Measurements from ENCODE around the gene CDH13. TPM values are rescaled to one million over a fixed set of nuclear protein-coding genes. Genes with fewer than 3 reads are reported as not detected.

Gene CDH13
- total and polyA plus RNA-seq, 9 of the 15 experiments (the other 6 are each of a cell fraction or from before 2014, with no cell fraction given), result 0.03 TPM; not detected in 8

DNA sequence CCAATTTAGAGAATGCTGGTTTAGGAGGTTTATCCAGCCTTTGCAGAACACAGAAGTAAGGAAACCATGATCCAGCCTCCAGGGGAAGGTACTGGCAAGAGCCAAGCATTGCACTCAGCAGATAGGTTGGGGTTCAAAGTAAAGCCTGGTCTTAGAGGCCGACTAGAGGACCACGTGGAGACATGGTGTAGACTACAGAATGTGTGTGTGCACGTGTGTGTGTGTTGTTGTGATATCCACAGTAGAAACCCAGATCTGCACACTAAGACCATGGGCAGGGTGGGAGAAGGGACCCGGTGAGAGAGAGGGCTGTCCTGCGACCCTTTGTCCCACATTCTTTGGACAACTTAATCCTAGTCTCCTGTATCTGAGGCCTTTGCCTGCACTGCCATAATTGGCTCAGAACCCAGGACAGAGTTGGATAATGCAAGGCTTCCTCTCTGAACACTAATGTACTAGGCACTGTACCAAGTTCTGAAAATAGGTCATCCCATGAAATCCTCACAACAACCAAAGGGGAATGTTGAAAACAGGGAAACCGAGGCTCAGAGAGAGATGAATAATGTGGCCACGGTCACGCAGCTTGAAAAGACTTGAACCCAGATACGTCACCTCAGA lies 855.9 kb downstream of the CDH13 start:
- in situ Hi-C loops (cut with MboI), result no loop called here
- WGBS (ENCODE audit: insufficient coverage, low coverage, missing lambda C conversion rate), result under 1% methylated on average over 9 of the region's 9 CpGs
- no peak for ATAC-seq

More for the DNA sequence above, 855.9 kb downstream of the CDH13 start:
- TF ChIP-seq ZNF347 (CRISPR knock-in tag; IDR thresholded peaks at IDR 0.05; ENCODE audit: low read depth) (no peak), SMARCA4 (IDR thresholded peaks at IDR 0.05) (no peak), TAF7 (tag; IDR thresholded peaks at IDR 0.05) (no peak), ZSCAN29 (IDR thresholded peaks at IDR 0.05) (no peak), BMI1 (IDR thresholded peaks at IDR 0.05; ENCODE audit: low read length) (no peak), TRIM24 (IDR thresholded peaks at IDR 0.05) (no peak), ZNF134 (CRISPR knock-in tag; conservative IDR thresholded peaks at IDR 0.05) (no peak), ZNF444 (CRISPR knock-in tag; IDR thresholded peaks at IDR 0.05) (no peak), ZNF445 (CRISPR knock-in tag; IDR thresholded peaks at IDR 0.05; ENCODE audit: low read depth) (no peak), ETV1 (tag; conservative IDR thresholded peaks at IDR 0.05; ENCODE audit: low read depth) (no peak), NELFE (IDR thresholded peaks at IDR 0.05; ENCODE audit: insufficient read depth, insufficient read length) (no peak), RBBP5 (IDR thresholded peaks at IDR 0.05; ENCODE audit: borderline replicate concordance, insufficient read depth, low read length, poor library complexity, severe bottlenecking) (no peak)
- TF ChIP-seq, protein P1, sequence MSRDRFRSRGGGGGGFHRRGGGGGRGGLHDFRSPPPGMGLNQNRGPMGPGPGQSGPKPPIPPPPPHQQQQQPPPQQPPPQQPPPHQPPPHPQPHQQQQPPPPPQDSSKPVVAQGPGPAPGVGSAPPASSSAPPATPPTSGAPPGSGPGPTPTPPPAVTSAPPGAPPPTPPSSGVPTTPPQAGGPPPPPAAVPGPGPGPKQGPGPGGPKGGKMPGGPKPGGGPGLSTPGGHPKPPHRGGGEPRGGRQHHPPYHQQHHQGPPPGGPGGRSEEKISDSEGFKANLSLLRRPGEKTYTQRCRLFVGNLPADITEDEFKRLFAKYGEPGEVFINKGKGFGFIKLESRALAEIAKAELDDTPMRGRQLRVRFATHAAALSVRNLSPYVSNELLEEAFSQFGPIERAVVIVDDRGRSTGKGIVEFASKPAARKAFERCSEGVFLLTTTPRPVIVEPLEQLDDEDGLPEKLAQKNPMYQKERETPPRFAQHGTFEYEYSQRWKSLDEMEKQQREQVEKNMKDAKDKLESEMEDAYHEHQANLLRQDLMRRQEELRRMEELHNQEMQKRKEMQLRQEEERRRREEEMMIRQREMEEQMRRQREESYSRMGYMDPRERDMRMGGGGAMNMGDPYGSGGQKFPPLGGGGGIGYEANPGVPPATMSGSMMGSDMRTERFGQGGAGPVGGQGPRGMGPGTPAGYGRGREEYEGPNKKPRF (IDR thresholded peaks at IDR 0.05; ENCODE audit: low read depth, low read length), result no peak
- TF ChIP-seq, protein P2, sequence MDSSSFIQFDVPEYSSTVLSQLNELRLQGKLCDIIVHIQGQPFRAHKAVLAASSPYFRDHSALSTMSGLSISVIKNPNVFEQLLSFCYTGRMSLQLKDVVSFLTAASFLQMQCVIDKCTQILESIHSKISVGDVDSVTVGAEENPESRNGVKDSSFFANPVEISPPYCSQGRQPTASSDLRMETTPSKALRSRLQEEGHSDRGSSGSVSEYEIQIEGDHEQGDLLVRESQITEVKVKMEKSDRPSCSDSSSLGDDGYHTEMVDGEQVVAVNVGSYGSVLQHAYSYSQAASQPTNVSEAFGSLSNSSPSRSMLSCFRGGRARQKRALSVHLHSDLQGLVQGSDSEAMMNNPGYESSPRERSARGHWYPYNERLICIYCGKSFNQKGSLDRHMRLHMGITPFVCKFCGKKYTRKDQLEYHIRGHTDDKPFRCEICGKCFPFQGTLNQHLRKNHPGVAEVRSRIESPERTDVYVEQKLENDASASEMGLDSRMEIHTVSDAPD (CRISPR knock-in tag; IDR thresholded peaks at IDR 0.05), result no peak
- TF ChIP-seq, protein P3, sequence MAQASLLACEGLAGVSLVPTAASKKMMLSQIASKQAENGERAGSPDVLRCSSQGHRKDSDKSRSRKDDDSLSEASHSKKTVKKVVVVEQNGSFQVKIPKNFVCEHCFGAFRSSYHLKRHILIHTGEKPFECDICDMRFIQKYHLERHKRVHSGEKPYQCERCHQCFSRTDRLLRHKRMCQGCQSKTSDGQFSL (CRISPR knock-in tag; IDR thresholded peaks at IDR 0.05), result no peak
- TF ChIP-seq, protein P3 (tag; IDR thresholded peaks at IDR 0.05), result no peak
- ChIA-PET CTCF (ENCODE audit: low intra/inter-chr PET ratio) (no interaction called here), POLR2A (no interaction called here)
- Histone ChIP-seq H3K4me2 (ENCODE audit: insufficient read depth, low read length) (no peak overlapping the region), H3K4me1 (replicated peaks in 1 of 2; ENCODE audit: control insufficient read depth in 2 of 2, insufficient read depth in 2 of 2, low read length in 2 of 2) (no peaks in the 10 kb centered on the region), H3K79me2 (ENCODE audit: control insufficient read depth, insufficient read depth, low read length) (no peaks in the 10 kb centered on the region), H3K4me3 (no peak overlapping the region), H3K36me3 (ENCODE audit: control insufficient read depth, insufficient read depth, low read length) (no peaks in the 10 kb centered on the region), H3K9me1 (ENCODE audit: control insufficient read depth, insufficient read depth, low read length) (no peaks in the 10 kb centered on the region), H4K20me1 (replicated peaks; ENCODE audit: control insufficient read depth, insufficient read depth, low read length) (no peaks in the 10 kb centered on the region; the same call in 1 of the 2 replicates), H3K9ac (ENCODE audit: insufficient read depth in 1 of 2, low read depth in 2 of 2, low read length in 2 of 2) (no peak overlapping the region), H3K27me3 (ENCODE audit: control insufficient read depth in 2 of 2, insufficient read depth in 2 of 2, low read length in 2 of 2) (no peaks in the 10 kb centered on the region; a peak in 1 of 5 replicates), H3K9me3 (replicated peaks; ENCODE audit: control insufficient read depth, insufficient read depth, low read depth, low read length) (no peaks in the 10 kb centered on the region), H2AFZ (ENCODE audit: low read depth, low read length) (no peak overlapping the region), H3K27ac (ENCODE audit: extremely low read depth, low read depth, low read length) (no peak overlapping the region)
- BruUV-seq (replicated peaks), result no TSS peak
- intact Hi-C loops (cut with micrococcal nuclease), result no loop called here
- FAIRE-seq, result no peak
- no peak for DNase-seq (ENCODE audit: extremely low read depth in 1 of 4, low spot score in 3 of 4)

All from K562 (cell line).